BE2C (cell line): ENCODE results near the gene ELP1.
"Not testable (repeated sequence)": the region's sequence is repeated elsewhere in the genome, so short reads cannot be mapped to it uniquely, and the experiment has no call there.

Experiments
- DNase-seq: peaks from one replicate; pipeline ENCODE4 v3.0.0-alpha.2; 2020
- H3K27me3 ChIP-seq: fragments of 250-450 bp; sonication (Bioruptor Pico); 2 replicates; pipeline ENCODE4 v1.5.1; 2020; ENCODE audit warnings: mild to moderate bottlenecking
- H3K36me3 ChIP-seq: fragments of 250-450 bp; sonication (Bioruptor Pico); 2 replicates; pipeline ENCODE4 v1.5.1; 2020; ENCODE audit warnings: mild to moderate bottlenecking
- H3K4me1 ChIP-seq: fragments of 250-450 bp; sonication (Bioruptor Pico); 2 replicates; pipeline ENCODE4 v1.5.1; 2020
- H3K4me3 ChIP-seq: 2 replicates; pipeline ENCODE4 v1.5.1; 2011; ENCODE audit warnings: low read depth, low read length
- H3K9me3 ChIP-seq: fragments of 250-450 bp; sonication (Bioruptor Pico); 2 replicates; pipeline ENCODE4 v1.5.1; 2020
- TF ChIP-seq, protein P1 (sequence below): IDR thresholded peaks from 2 replicates; pipeline ENCODE4 v1.5.1; 2012; ENCODE audit warnings: mild to moderate bottlenecking, low read depth, low read length

The ELP1 gene

GRCh38 chr9:108900176-108900575, 33.7 kb downstream of the ELP1 start:
- TF ChIP-seq, protein P1, sequence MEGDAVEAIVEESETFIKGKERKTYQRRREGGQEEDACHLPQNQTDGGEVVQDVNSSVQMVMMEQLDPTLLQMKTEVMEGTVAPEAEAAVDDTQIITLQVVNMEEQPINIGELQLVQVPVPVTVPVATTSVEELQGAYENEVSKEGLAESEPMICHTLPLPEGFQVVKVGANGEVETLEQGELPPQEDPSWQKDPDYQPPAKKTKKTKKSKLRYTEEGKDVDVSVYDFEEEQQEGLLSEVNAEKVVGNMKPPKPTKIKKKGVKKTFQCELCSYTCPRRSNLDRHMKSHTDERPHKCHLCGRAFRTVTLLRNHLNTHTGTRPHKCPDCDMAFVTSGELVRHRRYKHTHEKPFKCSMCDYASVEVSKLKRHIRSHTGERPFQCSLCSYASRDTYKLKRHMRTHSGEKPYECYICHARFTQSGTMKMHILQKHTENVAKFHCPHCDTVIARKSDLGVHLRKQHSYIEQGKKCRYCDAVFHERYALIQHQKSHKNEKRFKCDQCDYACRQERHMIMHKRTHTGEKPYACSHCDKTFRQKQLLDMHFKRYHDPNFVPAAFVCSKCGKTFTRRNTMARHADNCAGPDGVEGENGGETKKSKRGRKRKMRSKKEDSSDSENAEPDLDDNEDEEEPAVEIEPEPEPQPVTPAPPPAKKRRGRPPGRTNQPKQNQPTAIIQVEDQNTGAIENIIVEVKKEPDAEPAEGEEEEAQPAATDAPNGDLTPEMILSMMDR = no peak
- Histone ChIP-seq H3K4me1 (no peaks in the 10 kb centered on the region), H3K27me3 (no peaks in the 10 kb centered on the region), H3K9me3 (no peaks in the 10 kb centered on the region), H3K36me3 (peaks cover 66% of the 10 kb centered on the region), H3K4me3 (no peak overlapping the region)
- no peak for DNase-seq

GRCh38 chr9:108899023-108899695, 34.8 kb downstream of the ELP1 start:
- H3K27me3 ChIP-seq, H3K4me1 ChIP-seq, DNase-seq, H3K4me3 ChIP-seq, H3K9me3 ChIP-seq: not testable (repeated sequence)
- H3K36me3 ChIP-seq = peaks cover 75% of the 10 kb centered on the region

DNA sequence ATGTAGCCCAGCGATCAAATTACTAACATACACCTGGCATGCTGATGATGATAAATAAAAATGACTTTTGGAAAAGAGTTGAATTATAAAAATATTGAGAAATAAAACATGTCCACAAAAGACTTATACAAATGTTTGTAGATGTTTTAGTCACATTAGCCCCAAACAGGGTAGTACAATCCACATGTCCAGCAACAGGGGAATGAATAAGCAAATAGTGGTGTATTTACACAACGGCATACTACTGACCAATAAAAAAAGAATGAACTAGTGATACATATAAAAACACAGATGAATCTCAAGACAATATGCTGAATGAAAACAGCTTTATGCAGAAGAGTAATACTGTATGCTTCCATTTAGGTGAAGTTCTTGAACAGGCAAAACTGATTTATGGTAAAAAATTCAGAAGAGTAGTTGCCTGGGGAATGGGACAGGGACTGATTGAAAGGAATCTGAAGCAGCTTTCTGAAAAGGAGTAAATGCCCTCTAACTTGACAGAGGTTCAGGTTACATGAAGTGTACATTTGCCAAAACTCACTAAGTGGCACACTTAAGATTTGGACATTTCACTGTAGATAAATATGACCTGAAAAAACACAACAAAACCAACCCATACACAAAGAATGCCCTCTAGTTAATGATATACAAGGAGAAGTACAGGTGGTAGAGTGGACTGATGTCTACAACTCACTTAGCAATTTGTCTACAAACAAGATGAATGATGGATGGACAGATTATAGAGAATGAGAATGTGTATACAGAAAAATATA, 36.4 kb downstream of the ELP1 start:
- DNase-seq = no peak
- Histone ChIP-seq H3K9me3 (no peaks in the 10 kb centered on the region), H3K4me3 (no peak overlapping the region), H3K4me1 (no peaks in the 10 kb centered on the region), H3K27me3 (no peaks in the 10 kb centered on the region), H3K36me3 (peaks cover 77% of the 10 kb centered on the region)
- TF ChIP-seq, protein P1 = no peak

- H3K4me1 ChIP-seq = no peaks in the 10 kb centered on the region
- H3K4me3 ChIP-seq = no peak overlapping the region
- TF ChIP-seq, protein P1 = no peak
- no peaks in the 10 kb centered on the region for H3K9me3 ChIP-seq
- no peaks in the 10 kb centered on the region for H3K27me3 ChIP-seq
- peaks cover 80% of the 10 kb centered on the region for H3K36me3 ChIP-seq
- DNase-seq = no peak
These were observed 39.5 kb downstream of the ELP1 start for GRCh38 chr9:108894225-108894997.

GRCh38 chr9:108889649-108890067, 44.3 kb downstream of the ELP1 start:
- no peaks in the 10 kb centered on the region for H3K27me3 ChIP-seq
- DNase-seq = no peak
- H3K36me3 ChIP-seq = peaks cover 67% of the 10 kb centered on the region
- H3K4me1 ChIP-seq = peaks cover 4% of the 10 kb centered on the region; the same call in 1 of the 2 replicates
- no peak overlapping the region for H3K4me3 ChIP-seq
- TF ChIP-seq, protein P1 = peak; percentile 31; the same call in 1 of the 2 replicates
- H3K9me3 ChIP-seq = no peaks in the 10 kb centered on the region

- H3K4me1 ChIP-seq, H3K9me3 ChIP-seq, H3K4me3 ChIP-seq, DNase-seq, H3K27me3 ChIP-seq: not testable (repeated sequence)
- peaks cover 47% of the 10 kb centered on the region for H3K36me3 ChIP-seq
These were observed 47.2 kb downstream of the ELP1 start for GRCh38 chr9:108886594-108887271.
